ENCODE data around the gene PAIP1. TPM values are rescaled to one million over a fixed set of nuclear protein-coding genes. Genes with fewer than 3 reads are reported as not detected.

The PAIP1 gene
- total RNA-seq, 1 donor from 2014 or later: 120 TPM

DNA sequence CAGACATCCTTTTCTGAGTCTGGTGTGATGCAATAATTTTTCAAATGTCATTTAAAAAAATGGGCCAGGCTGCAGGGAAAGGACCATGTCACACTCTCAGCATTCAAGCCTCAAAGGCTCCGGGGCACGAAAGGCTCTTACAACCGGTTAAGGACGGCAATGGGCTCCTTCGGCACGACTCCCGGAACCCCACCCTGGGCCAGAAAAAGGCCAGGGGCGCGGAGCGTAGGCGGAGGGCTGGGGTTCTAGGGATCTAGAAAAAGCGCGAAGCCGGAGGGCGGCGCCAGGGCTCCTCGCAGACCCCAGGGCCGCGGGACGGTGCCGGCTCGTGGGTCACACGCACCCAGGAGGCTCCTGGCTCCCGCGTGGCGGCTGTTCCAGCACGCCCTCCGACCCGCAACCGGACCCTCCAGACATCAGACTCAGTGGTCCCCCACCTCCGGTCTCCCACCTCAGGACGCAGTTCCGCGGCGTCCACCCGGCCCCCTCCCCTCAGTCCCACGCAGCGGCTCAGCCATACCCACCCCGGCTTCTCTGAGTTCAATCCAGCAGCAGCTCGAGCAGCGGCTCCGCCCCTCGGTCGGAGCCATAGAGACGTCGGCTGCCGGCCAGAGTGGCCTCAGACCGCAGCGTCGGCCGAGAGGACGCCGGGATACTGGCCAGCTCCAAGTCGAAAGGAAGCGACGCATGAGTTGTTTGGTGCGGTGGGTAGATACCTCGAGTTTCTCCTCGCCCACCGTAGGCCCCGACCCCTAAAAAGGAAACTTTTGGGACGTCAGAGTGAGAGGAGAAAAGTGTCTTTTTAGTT is 73.4 kb downstream of the PAIP1 start, which contains the start of gene TMEM267:
Gene TMEM267, minus strand, starts transcription at position 568 of the 808 bp plus-strand sequence. CDS start 29,896 bp downstream, outside the sequence.
- peak; percentile 98 for ATAC-seq (ENCODE audit: poor library complexity)
- intact Hi-C loops (cut with DNase I): loop anchor here (5.0 kb wide), 1 partner anchor 171 kb away; the partner anchor contains the start of gene HMGCS1

DNA sequence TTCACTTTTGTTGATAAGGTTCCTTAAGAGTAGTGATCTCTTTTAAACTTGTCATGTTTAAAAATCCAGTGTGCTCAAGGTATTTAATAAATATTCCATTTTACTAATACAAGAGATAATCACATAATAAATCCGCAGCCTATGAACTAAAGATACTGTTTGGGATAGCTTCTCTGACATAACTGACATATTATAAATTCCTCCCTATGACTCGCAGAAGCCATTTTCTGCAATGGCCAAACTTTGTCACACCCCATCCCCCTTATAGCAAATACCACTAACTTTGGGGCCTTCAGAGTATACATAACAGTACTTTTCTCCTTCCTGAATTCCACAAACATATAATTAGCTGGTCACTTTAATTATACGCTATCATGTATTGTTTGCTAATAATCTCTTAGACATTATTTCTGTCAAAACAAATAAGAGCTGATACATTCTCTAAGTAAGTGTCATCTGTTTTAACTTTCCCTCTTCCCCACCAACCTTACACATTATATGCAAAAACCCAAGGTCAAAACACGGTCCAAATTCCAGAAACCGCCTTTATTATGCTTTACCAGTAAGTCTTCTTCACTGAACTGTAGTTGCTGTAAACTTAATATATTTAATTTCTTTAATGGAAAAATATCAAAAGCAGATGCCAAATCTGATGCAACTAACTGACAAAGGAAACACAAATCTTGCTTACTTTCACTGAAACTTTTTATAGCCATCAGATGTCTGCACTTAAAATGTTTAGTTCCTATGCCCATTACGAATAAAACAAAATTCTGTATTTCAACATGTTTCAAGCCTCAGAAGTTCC is 74.2 kb downstream of the PAIP1 start:
- ATAC-seq (ENCODE audit: poor library complexity) (no peak), DNase-seq (no peak)
- intact Hi-C loops (cut with DNase I): loop anchor here (5.0 kb wide), 1 partner anchor 170 kb away; the partner anchor contains the start of gene HMGCS1

More for the DNA sequence above, 73.4 kb downstream of the PAIP1 start, which contains the start of gene TMEM267:
- peak; percentile 96 for DNase-seq

Other genes with a start within 250 kb of the PAIP1 start
- 21.6 TPM for gene HMGCS1, start 243.7 kb downstream of the PAIP1 start, total RNA-seq
- 0.81 TPM for gene CCL28, start 144.7 kb downstream of the PAIP1 start, total RNA-seq
- gene TMEM267, start 73.2 kb downstream of the PAIP1 start, total RNA-seq: 6.2 TPM
- gene C5orf34, start 41.9 kb downstream of the PAIP1 start, total RNA-seq: 0.40 TPM
- gene NNT, start 46.1 kb upstream of the PAIP1 start, total RNA-seq: 573 TPM

All from Right ventricle myocardium superior (tissue), 1 donor.